HG02852 (cell line): ENCODE results near the gene GPR173.
A peak's percentile ranks its signal among the peaks of the same experiment; 100 is the strongest.

ENCODE experiments used
- ATAC-seq: cut with Tn5 transposase; IDR thresholded peaks from one replicate; pipeline ENCODE4 v1.9.1; 2021; ENCODE audit warnings: mild to moderate bottlenecking, moderate library complexity; ENCODE audit not compliant: unreplicated experiment

GPR173 gene

DNA sequence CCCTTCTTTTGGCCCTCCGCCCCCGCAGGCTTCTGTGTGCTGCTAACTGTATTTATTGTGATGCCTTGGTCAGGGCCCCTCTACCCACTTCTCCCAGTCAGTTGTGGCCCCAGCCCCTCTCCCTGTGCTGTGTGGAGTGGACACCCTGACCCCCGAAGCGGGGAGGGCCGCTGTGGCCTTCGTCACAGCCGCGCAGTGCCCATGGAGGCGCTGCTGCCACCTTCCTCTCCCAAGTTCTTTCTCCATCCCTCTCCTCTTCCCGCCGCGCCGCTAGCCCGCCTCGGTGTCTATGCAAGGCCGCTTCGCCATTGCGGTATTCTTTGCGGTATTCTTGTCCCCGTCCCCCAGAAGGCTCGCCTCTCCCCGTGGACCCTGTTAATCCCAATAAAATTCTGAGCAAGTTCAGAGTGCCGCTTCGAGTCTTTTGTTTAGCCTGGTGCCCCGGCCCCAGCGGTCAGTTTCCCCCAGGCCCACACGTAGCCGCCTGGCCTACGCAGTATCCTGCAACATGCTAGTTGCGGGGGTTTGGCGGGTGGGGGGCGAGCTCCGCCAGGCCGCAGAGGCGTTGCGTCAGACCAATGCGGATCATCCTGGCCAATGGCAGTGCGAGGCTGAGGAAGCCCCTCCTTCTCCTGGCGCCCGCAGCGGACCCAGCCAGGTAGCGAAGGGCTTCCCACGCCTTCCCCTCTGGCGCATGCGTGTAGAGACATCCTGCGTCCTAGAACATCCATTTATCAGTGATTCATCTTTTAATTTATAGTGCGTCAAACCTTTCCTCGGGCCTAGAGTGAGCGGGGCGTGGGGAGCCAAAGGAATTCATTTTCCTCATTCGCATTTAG is 39.8 kb downstream of the GPR173 start:
- peak; percentile 68 for ATAC-seq

DNA sequence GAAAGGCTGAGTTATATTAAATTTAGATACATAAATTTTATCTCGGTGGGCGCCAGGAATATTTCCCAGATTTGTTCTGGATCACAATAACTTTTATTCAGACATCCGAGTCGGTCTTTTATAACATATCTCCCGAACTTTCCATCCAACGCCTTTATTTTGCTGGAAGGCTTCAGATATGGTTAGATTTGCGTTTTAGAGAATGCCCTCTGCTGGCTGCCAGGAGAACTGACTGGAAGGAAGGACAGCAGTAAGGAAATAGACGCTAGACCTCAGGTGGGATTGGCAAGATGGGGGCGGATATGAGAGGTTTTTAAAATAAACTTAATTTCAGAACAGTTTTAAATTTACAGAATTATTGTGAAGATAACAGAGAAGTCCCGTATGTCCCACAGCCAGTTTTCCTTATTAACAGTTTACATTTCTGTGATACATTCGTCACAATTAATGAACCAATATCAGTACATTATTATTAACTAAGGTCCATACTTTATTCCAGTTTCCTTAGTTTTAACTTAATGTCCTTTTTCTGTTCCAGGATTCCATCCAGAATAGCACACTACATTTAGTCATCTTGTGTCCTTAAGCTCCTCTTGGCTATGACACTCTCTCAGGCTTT is 40.7 kb downstream of the GPR173 start:
- no peak for ATAC-seq

DNA sequence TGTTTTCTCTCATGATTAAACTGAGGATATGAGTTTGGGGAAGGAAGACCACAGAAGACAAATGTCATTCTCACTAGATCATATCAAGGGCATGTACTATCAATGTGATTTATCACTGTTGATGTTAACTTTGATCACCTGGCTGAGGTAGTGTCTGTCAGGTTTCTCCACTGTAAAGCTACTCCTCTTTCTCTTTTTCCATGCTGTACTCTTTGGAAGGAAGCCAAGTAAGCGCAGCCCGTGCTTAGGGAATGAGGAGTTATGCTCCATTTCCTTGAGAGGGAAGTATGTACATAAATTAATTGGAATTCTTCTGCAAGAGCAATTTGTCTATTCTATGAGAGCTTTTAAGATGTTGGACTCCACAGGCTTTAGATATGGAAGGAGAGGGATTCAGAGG is 41.3 kb downstream of the GPR173 start:
- no peak for ATAC-seq

- ATAC-seq: no peak
Observed at GRCh38 chrX:53091354-53091753, 42.8 kb downstream of the GPR173 start.

DNA sequence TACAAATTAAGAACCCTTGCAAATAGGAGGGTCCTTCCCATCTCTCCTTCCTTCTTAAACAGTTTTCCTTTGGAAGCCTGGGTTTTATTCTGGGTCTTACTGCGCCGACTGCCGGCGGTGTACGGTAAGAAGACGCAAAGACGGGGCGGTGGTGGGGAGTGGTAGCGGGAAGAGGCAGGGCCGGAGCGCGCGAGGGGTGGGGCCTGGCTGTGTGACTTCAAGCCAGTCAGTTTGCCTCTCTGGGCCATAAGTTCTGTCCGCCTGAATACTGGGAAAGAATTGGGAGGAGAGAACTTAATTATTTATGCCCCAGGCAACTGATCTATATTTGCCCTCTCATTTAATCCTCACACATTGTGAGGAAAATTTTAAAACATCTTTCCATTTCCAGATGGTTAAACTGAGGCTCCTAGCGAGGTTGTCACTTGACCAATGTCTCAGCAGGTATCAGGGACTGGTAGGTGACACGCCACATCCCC is 44.6 kb downstream of the GPR173 start:
- peak; percentile 38 for ATAC-seq

GRCh38 chrX:53093748-53094581 is 45.4 kb downstream of the GPR173 start, which contains the start of gene KANTR:
Gene KANTR (plus strand): TSS chrX:53094142. CDS start chrX:53124273, 30,131 bp downstream.
- ATAC-seq: peak; percentile 82

DNA sequence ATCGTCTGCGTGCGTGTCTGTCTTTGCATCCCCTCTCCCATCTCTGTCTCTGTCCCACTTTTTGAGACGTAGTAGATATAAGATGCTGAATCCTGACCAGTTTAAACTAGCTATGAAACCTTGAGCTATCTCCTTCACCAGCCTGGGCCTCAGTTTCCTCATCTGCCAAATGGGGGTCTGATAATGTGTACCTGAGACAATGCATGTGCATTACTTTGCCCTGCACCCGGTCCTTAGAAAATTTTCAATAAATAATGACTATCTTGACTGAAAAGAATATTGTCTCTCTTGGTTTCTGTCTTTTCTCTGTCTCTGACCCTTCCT is 46.0 kb downstream of the GPR173 start:
- no peak for ATAC-seq

DNA sequence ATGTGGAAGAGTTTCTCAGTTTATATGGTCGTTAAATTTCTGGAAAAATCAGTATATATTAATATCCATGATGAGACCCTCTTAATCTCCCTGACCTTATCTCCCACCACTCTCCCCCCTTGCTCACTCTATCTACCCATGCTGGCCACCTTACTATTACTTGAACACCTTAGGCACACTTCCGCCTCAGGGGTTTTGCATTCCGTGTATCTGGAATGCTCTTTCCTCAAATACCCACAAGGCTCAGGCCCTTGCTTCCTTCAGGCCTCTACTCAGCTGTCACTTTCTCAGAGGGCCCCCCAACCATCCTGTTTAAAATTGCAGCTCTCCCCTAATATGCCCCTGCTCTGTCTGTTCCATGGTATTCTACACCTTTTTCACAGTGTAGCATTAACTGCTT is 47.2 kb downstream of the GPR173 start:
- no peak for ATAC-seq

GRCh38 chrX:53114864-53115549 is 66.4 kb downstream of the GPR173 start:
- no peak for ATAC-seq

- ATAC-seq: no peak
Observed at GRCh38 chrX:53115550-53115874, 66.9 kb downstream of the GPR173 start.

DNA sequence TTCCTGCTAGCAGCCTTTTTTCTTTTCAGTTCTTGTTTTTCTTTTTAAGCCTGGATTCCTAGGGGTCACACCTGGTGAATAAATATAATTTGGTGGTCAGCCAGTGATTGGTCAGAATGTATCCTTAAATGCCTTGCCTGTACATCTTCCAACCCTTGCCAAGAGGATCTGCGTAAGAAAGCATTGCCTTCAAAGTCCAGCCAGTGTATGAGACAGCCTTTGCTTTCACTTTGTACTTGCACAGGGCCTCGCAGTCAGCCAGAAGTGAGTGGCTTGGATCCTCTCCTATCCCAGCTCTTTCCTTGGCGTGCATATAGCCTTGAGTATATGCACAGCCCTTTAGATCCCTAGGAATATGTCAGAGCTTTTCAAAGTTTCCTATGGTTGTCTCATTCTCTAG is 67.5 kb downstream of the GPR173 start:
- no peak for ATAC-seq

- no peak for ATAC-seq
Observed at GRCh38 chrX:53122013-53122412, 73.4 kb downstream of the GPR173 start.

DNA sequence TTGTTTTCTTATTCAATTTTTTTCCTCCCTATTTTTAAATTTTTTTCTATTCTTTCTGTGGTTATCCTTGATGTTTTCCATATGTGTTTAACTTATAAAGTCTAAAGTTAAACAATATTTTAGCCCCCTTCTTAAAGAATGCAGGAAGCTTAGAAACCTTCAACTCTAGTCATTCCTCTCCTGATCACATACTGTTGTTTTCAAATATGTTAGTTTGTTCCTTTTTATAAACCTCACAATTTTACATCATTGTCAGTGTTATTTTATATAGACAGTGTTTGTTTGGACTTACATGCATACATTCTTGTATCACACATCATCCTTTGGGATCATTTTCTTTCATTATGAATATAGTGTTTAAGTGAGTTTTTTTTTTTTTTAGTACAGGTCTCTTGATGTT is 76.9 kb downstream of the GPR173 start:
- no peak for ATAC-seq

DNA sequence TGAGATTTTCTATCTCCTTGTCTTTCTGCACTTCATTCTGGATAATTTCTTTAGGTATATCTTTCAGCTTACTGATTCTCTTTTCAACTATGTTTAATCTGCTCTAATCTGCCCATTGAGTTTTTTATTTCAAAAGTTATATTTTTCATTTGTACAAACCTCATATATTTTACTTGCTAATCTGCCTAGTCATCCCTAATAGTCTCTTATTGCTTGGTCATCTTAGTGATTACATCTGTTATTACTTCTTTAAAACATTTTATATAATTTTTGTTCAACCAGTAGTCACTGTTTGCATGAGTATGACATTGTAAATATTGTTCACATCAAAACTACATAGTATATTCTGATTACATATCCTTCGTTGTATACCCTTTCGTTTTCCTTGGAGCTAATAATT is 77.8 kb downstream of the GPR173 start:
- no peak for ATAC-seq

DNA sequence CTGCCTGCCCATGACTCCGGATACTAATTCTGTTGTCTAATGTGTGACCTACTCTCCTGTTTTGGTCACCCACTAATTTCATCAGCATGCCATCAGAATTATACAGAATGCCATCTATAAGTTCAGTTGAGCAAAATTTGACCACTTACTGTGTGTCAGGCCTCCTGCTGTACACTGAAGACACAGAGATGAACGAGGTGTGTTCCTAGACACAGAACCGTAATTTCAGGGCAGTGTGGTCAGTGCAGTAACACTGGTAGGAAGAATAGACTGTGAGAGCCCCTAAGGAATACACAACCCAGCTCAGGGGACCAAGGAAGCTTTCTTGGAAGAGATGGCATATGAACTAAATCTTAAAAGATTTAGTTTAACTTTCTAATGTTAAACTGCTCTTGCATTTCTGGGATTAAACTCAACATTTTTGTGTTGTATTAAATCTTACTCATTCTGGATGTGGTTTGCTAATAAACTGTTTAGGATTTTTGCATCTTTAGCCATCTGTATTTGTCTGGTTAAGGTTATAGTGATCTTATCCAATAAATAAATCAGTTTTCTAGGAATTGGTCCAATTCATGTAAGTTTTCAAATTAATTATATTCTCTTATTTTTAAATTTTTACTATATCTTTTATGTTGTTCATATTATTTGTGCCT is 79.6 kb downstream of the GPR173 start:
- ATAC-seq: no peak
